ENCODE data around the gene SDK1.

DNA sequence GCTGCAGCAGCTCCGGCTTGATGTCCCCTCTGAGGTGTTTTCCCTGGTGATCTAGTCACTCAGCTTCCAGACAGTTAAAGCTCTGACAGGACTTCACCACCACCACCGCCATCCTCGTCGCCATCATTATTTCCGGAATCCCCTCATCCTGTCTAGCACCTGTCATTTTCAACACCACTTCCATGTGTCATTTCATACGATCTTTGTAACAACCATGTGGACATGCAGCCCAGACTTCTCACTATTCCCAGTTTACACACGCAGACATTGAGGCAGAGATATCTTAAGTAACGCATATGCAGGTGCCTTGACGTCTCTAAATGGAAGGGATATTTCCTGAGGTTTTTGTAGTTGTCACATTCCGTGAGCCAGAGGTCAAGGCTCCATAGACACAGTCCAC, 850.5 kb downstream of the SDK1 start:
- no peak for TF ChIP-seq POLR2A (IDR thresholded peaks at IDR 0.05)
- TF ChIP-seq, protein P1, sequence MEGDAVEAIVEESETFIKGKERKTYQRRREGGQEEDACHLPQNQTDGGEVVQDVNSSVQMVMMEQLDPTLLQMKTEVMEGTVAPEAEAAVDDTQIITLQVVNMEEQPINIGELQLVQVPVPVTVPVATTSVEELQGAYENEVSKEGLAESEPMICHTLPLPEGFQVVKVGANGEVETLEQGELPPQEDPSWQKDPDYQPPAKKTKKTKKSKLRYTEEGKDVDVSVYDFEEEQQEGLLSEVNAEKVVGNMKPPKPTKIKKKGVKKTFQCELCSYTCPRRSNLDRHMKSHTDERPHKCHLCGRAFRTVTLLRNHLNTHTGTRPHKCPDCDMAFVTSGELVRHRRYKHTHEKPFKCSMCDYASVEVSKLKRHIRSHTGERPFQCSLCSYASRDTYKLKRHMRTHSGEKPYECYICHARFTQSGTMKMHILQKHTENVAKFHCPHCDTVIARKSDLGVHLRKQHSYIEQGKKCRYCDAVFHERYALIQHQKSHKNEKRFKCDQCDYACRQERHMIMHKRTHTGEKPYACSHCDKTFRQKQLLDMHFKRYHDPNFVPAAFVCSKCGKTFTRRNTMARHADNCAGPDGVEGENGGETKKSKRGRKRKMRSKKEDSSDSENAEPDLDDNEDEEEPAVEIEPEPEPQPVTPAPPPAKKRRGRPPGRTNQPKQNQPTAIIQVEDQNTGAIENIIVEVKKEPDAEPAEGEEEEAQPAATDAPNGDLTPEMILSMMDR (IDR thresholded peaks at IDR 0.05), result no peak
